Measurements from ENCODE around the gene ZC3H14.

ZC3H14 gene

GRCh38 chr14:88669346-88669745 is 106.5 kb downstream of the ZC3H14 start:
- no peak overlapping the region for H3K27ac ChIP-seq (ENCODE audit: insufficient read depth in 1 of 2, low read depth in 1 of 2, low read length in 2 of 2, poor library complexity in 1 of 2, severe bottlenecking in 2 of 2)
- H3K4me1 ChIP-seq (ENCODE audit: control extremely low read depth in 1 of 4, control insufficient read depth in 4 of 4, insufficient read depth in 4 of 4, low read length in 3 of 4), result no peaks in the 10 kb centered on the region
- POLR2A ChIA-PET, result no interaction called here
- H3K36me3 ChIP-seq (ENCODE audit: control insufficient read depth in 4 of 4, insufficient read depth in 4 of 4, low read length in 3 of 4), result no peaks in the 10 kb centered on the region
- peaks cover 0 to 1% (median 0%) of the 10 kb centered on the region in 5 experiments for H3K9me3 ChIP-seq (ENCODE audit: control extremely low read depth in 1 of 5, control insufficient read depth in 4 of 5, insufficient read depth in 2 of 5, low read depth in 1 of 5, low read length in 4 of 5)
- CTCF ChIA-PET, result interaction anchor here (0.9 to 3.2 kb wide), 9 partner anchors 8 to 725 kb away, joined by 3 to 22 read pairs (median 3); no protein-coding TSS in a partner anchor
- WGBS (ENCODE audit: insufficient coverage), result 95% methylated on average over 3 of the region's 4 CpGs
- H3K27me3 ChIP-seq (replicated peaks in 2 of 5; ENCODE audit: control insufficient read depth in 4 of 5, insufficient read depth in 5 of 5, low read length in 4 of 5), result no peaks in the 10 kb centered on the region
- DNase-seq, result no peak
- H3K4me3 ChIP-seq (ENCODE audit: control insufficient read depth in 1 of 7, extremely low read depth in 1 of 7, insufficient read depth in 4 of 7, low read depth in 2 of 7, low read length in 6 of 7), result no peak overlapping the region

All from common myeloid progenitor, CD34-positive (primary cell).